Nephron (organoid): ENCODE measurements around the gene MEX3A.

Experiments
- H3K27ac Mint-ChIP-seq, 3 experiments: 2 replicates each; pipeline ENCODE4 v1.8.0; 2020; ENCODE audit warnings: mixed read lengths in 3 of 3, mild to moderate bottlenecking in 2 of 3, moderate library complexity in 1 of 3
- H3K27me3 Mint-ChIP-seq: 2 replicates; pipeline ENCODE4 v1.8.0; 2021; ENCODE audit warnings: low read depth, mild to moderate bottlenecking, moderate library complexity, mixed read lengths
- H3K36me3 Mint-ChIP-seq: 2 replicates; pipeline ENCODE4 v1.8.0; 2020; ENCODE audit warnings: low read depth, mixed read lengths
- H3K4me1 Mint-ChIP-seq: 2 replicates; pipeline ENCODE4 v1.8.0; 2020; ENCODE audit warnings: mixed read lengths
- H3K4me3 Mint-ChIP-seq, 3 experiments: 2 replicates each; pipeline ENCODE4 v1.8.0; 2020; ENCODE audit warnings: mild to moderate bottlenecking in 3 of 3, mixed read lengths in 3 of 3, moderate library complexity in 2 of 3
- H3K9me3 Mint-ChIP-seq: 2 replicates; pipeline ENCODE4 v1.8.0; 2020; ENCODE audit warnings: mixed read lengths
- TF ChIP-seq, protein P1 (sequence below), 3 experiments: fragments of 200-600 bp; sonication (generic); IDR thresholded peaks; one replicate each; pipeline ENCODE4 v1.5.0; 2021; ENCODE audit warnings: antibody characterized with exemption in 3 of 3; ENCODE audit not compliant: unreplicated experiment in 3 of 3

The MEX3A gene

DNA sequence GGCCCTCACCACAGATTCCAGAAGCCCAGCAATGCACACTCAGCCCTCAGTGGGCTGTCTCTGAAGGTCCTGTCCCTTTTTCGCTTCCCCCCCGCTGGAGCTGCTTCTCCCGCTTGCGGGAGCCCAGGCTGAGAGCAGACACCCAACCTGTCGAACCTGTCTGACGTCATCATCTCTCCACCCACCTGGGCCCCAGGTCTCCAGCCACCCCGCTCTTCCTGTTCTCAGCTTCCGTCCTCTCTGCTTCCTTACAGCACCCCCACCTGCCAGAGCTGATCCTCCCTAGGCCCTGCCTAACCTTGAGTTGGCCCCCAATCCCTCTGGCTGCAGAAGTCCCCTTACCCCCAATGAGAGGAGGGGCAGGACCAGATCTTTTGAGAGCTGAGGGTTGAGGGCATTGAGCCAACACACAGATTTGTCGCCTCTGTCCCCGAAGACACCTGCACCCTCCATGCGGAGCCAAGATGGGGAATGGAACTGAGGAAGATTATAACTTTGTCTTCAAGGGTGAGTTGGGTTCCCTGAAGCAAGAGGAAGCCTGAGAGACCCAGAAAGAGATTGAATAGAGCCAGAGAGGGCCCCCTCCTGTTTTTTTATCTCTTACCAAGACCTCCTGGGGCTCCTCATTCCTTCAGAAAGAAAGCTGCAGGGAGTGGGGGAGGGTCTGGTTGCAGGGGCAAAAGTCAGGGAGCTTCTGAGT is 21.2 kb downstream of the MEX3A start, which contains the start of gene RAB25:
Gene RAB25 (plus strand): TSS at position 224 of the 700 bp plus-strand sequence. CDS start 241 bp downstream, at position 465.
- Mint-ChIP-seq H3K27ac (peak within 1 kb of the TSS in 2 of 3 experiments; percentile 51 to 78), H3K4me3 (peak within 1 kb of the TSS; percentile 48 to 69 (median 59)), H3K27me3 (peaks cover 3% of the 10 kb centered on the region), H3K36me3 (peaks cover 9% of the 10 kb centered on the region), H3K9me3 (no peaks in the 10 kb centered on the region), H3K4me1 (peaks cover 9% of the 10 kb centered on the region)
- TF ChIP-seq, protein P1, sequence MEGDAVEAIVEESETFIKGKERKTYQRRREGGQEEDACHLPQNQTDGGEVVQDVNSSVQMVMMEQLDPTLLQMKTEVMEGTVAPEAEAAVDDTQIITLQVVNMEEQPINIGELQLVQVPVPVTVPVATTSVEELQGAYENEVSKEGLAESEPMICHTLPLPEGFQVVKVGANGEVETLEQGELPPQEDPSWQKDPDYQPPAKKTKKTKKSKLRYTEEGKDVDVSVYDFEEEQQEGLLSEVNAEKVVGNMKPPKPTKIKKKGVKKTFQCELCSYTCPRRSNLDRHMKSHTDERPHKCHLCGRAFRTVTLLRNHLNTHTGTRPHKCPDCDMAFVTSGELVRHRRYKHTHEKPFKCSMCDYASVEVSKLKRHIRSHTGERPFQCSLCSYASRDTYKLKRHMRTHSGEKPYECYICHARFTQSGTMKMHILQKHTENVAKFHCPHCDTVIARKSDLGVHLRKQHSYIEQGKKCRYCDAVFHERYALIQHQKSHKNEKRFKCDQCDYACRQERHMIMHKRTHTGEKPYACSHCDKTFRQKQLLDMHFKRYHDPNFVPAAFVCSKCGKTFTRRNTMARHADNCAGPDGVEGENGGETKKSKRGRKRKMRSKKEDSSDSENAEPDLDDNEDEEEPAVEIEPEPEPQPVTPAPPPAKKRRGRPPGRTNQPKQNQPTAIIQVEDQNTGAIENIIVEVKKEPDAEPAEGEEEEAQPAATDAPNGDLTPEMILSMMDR (IDR thresholded peaks at IDR 0.05; ENCODE audit: unreplicated experiment in 3 of 3) = no peak

DNA sequence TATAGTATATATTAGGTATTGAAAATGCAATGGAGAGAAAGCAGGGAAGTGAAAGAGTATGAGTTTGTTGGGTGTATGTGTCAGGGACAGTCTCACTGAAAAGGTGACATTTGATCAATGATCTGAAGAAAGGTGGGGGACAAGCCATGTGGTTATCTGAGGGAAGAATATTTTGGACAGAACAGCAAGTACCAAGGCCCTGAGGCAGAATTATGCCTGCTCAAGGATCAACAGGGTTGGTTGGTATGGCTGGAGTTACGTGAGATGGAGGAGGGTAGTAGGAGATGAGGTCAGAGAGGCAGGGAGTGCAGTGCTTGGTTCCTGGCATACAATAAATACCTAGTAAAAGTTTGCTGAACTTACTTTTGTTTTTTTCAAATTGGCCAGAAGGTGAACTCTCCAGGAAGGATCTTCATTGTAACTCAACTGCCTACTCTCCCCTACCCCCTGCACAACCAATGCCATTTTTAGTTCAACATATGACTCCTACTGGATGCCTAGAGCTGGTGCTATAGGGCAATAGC is 25.9 kb downstream of the MEX3A start:
- Mint-ChIP-seq H3K27ac (peak overlapping the region in 1 of 3 experiments; percentile 41), H3K4me1 (peaks cover 28% of the 10 kb centered on the region), H3K27me3 (peaks cover 3% of the 10 kb centered on the region), H3K36me3 (peaks cover 15% of the 10 kb centered on the region), H3K9me3 (no peaks in the 10 kb centered on the region), H3K4me3 (peak overlapping the region; percentile 76 to 90 (median 79))
- TF ChIP-seq, protein P1 (IDR thresholded peaks at IDR 0.05; ENCODE audit: unreplicated experiment in 3 of 3) = no peak

GRCh38 chr1:156055281-156056048 is 26.8 kb downstream of the MEX3A start:
- TF ChIP-seq, protein P1 (IDR thresholded peaks at IDR 0.05; ENCODE audit: unreplicated experiment in 3 of 3) = no peak
- no peaks in the 10 kb centered on the region for H3K27me3 Mint-ChIP-seq
- H3K27ac Mint-ChIP-seq = peak overlapping the region; percentile 50 to 94 (median 77)
- H3K4me3 Mint-ChIP-seq = peak overlapping the region; percentile 90 to 95 (median 92)
- peaks cover 28% of the 10 kb centered on the region for H3K4me1 Mint-ChIP-seq
- no peaks in the 10 kb centered on the region for H3K9me3 Mint-ChIP-seq
- peaks cover 15% of the 10 kb centered on the region for H3K36me3 Mint-ChIP-seq

DNA sequence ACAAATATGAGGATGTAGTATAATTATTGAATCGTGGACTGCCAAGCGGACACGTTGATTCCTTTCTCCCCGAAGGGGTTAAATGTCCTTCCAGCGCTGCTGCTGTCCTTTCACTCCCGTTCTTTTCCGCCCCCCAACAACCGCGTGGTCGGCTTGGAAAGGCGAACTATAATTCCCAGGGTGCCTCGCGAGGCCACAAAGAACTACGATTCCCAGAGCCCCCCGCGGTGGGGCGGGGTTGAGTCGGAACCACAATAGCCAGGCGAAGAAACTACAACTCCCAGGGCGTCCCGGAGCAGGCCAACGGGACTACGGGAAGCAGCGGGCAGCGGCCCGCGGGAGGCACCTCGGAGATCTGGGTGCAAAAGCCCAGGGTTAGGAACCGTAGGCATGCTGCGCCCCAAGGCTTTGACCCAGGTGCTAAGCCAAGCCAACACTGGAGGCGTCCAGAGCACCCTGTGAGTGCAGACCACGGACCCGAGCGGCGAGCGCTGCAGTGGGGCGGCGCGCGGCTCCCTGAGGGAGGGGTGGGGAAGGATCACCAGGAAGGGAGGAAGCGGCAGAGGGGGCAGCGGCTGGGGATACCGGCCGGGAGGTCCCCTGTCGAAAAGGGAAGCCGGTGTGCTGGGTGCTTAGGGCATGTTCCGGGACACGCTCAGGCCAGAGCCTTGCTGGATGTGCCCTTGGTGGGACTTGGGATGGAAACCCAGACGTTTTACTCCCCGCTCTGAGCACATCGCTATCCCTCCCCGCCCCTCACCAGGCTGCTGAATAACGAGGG is 27.6 kb downstream of the MEX3A start, which contains the start of gene LAMTOR2:
Gene LAMTOR2 (plus strand): TSS at position 283 of the 781 bp plus-strand sequence. CDS start 108 bp downstream, at position 391.
- peak within 1 kb of the TSS; percentile 94 to 98 (median 98) for H3K27ac Mint-ChIP-seq
- H3K4me3 Mint-ChIP-seq = peak within 1 kb of the TSS; percentile 97 to 98 (median 98)
- TF ChIP-seq, protein P1 (IDR thresholded peaks at IDR 0.05; ENCODE audit: unreplicated experiment in 3 of 3) = no peak
- no peaks in the 10 kb centered on the region for H3K9me3 Mint-ChIP-seq
- peaks cover 22% of the 10 kb centered on the region for H3K36me3 Mint-ChIP-seq
- H3K27me3 Mint-ChIP-seq = no peaks in the 10 kb centered on the region
- peaks cover 28% of the 10 kb centered on the region for H3K4me1 Mint-ChIP-seq

DNA sequence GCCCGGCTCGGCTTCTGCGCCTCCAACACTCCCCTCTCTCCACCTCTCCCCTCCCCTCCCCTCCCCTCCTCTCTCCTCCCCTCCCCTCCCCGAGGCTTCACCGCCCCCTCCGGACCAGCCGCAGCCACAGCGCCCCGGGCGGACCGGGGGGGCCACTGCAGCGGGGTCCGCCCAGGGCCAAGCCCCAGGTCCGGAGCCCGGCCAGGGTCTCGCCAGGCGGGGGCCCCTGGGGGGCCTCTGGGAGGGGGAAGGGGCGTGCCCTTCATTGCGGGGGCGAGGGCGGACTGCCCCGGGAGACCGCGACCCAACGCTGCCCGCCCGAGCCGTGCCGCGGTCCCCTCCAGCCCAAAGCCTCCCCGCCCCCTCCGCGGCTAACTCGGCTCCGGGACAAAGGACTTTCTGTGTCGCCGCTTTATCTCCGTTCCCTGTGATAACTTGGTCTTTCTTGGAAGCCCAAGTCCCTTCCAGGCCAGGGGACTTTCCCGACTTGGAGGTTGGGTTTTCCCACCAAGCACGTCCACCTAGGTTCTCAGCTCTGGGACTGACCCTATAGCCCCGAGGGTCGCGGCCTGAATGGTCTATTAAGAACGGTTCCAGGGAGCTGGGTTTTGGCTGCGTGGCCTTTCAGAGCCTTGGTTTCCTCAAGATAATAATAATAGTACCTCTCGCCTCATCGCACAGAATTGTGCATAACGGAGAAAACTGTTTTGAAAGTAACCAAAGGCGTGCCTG is 28.3 kb downstream of the MEX3A start, which contains the start of gene UBQLN4:
Gene UBQLN4 (minus strand): TSS at position 31 of the 732 bp plus-strand sequence. CDS start 97 bp downstream, outside the sequence.
- Mint-ChIP-seq H3K27ac (peak within 1 kb of the TSS; percentile 94 to 98 (median 98)), H3K9me3 (no peaks in the 10 kb centered on the region), H3K36me3 (peaks cover 30% of the 10 kb centered on the region), H3K4me3 (peak within 1 kb of the TSS; percentile 97 to 98 (median 98)), H3K27me3 (no peaks in the 10 kb centered on the region), H3K4me1 (peaks cover 28% of the 10 kb centered on the region)
- TF ChIP-seq, protein P1 (IDR thresholded peaks at IDR 0.05; ENCODE audit: unreplicated experiment in 3 of 3) = peak; percentile 40 to 50 (median 46)
